NCI-H1092 (cell line): Measurements from ENCODE around the gene NKD1.

Experiments
- DNase-seq: peaks from one replicate; lab custom pipeline; 2025; lab: John Stamatoyannopoulos, UW

The NKD1 gene

DNA sequence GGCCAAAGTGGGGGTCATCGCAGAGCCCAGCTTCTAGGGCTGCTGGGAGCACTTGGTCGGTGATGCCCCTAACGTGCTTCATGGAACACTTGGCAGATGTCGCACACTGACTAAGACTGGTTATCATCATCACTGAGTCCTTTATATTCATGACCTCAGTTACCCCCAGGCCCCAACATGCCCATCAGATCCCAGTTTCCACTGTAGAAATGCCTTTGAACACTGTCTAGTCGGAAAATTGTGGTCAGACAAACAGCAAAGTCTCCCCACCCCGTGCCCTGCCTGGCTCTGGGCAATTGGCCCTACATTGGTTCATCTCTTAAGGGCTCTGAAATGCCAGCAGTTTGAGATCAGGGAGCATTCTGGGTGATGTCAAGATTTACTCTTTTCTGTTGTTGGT, 51.3 kb downstream of the NKD1 start:
- no peak for DNase-seq

DNA sequence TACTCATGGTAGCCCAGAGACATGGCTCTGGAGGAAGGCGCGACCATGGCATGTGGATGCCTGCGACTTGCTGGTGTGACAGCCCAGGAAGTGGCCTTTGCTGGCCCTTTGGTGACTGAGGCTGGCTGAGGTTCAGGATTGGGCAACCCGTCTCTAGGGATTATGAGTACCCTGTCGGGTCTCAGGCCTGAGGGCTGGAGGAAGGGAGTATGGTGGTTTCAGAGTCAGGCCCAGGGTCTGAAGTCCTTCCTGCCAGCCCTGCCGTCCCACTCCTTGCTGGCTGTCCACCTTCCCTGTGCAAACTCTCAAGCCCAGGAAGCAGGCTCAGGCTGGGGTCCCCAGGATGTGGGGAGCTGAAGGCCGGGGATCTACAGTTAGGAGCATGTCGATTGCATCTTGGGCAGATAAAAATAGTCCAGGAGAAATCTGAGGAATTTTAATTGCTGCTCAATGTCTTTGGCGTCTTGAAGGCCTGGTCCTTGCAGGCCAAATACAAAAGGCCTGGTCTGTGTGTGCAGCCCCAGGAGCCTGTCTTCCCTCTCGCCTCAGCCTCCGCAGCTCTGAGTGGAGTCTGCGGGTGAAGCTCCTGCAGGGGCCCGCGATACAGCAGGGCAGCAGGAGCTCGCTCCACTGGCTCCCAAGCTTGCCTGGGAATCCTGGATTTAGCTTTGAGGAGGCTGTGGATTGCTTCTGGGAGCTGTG, 52.5 kb downstream of the NKD1 start:
- no peak for DNase-seq

DNA sequence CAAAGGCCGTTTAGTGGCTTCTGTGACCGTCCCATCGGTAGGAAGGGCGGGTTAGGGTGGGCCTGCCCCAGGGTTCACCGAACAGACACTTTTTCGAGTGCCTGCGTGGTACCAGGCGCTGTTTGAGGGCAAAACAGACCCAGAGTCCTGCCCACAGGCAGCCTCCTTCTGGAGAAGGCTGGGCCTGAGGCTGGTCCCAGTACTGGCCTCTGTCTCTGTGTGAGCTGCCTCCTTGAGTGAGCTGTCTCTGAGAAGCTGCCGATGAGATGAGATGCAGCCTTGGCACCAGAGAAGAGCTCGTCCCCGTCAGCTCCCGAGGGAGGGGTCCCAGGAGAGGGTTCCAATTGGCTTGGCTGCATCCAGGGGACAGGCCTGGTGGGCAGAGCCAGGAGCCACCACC, 53.1 kb downstream of the NKD1 start:
- no peak for DNase-seq

DNA sequence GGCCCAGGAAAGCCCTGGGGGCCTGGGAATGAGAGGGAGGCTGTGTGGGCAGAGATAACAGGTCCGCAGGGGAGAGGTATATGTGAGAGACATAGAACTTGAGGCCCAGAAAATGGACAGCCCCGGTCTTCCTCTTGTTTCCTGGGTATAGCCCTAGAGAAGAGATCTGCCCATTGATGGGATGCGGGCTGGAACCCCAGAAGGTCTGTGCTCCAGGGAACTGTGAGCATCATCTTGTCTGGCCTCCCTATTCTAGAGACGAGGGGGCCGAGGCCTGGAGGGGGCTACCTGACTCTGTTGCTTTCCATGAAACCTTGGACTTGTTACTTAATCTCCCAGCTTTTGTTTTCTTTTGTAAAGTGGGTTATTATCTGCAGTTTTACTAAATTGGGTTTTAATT, 53.9 kb downstream of the NKD1 start:
- no peak for DNase-seq

DNA sequence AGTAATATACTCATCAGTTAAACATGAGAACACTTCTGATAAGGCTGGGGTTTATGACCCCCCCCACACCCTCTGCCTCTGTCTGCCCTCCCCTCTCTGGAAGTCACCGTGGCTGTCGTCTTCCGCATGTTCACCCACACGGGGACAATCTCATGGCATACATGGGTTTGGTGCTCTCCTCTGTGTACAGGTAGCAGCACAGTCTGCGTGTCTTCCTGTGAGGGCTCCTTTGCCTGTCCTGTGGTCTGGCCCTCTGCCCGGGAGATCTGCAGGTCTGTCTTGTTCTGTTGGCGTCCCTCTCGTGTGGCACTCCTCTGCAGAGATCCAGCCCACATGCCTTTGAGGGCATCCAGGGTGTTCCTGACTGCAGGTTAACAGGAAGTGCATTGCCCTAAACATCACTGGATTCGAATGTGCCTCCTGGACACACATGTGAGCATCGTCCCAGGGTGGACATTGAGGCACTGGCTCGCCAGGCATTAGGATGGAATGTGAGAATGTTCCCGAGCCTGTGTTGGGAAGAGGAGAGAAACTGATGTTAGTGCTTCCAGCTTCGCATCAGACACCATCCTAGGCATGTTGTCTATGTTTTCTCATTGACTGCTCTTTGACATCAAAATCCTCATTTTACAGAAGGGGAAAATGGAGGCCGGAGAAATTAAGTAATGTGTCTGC, 54.5 kb downstream of the NKD1 start:
- DNase-seq, result no peak

DNA sequence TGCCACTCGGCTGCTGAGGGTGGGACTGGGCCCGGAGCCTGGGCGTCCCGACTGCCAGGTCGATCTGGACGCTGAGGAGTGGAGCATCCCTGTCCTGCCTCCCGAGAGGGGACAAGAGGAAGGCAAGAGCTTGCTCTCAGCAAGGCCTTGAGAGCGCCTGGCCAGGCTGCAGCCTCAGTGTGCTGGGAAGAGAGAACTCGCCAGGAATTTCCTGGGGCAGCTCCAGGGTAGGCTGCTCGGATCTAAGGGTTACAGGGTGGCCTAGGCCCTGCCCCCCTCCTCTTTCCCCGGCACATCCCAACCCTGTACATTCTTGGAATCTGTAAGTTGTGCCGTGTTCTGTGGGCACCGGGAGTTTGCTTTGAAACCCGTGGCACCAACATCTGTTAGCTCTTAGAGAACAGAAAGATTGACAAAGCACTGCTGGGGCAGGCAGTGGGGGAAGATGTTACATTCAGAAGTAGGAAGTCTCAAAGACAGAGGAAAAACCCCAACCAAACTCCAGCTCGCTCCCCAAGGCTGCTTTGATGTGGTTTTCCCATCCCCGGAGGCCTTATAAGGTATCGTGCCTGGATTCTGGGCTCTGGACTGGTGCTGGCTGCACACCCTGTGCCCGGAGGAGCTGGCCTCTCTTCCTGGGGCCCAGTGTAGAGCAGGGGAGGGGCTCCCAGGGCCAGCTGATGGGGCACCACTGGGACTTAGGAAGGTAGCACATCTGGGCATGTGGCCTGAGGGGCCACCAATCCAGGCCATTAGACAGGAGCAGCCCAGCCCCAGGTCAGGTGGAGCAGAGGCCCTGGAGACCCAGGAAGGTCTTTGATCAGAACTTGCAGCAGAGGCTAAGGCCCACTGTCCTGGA, 55.2 kb downstream of the NKD1 start:
- no peak for DNase-seq

DNA sequence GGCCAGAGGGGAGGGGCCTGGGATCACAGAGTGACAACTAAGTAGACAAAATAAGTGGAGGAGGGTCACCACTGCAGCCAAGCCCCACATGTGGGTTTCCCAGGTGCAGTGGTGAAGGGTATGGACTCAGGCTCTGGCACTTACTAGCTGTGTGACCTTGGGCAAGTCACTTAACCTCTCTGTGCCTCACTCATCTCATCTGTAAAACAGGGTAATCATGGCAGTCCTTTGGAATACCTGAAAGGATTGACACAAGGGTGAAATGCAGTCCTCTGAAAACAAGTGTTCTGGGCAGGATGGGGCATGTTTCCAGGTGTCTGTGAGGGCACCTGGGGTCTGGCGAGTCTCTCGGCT, 55.8 kb downstream of the NKD1 start:
- no peak for DNase-seq

DNA sequence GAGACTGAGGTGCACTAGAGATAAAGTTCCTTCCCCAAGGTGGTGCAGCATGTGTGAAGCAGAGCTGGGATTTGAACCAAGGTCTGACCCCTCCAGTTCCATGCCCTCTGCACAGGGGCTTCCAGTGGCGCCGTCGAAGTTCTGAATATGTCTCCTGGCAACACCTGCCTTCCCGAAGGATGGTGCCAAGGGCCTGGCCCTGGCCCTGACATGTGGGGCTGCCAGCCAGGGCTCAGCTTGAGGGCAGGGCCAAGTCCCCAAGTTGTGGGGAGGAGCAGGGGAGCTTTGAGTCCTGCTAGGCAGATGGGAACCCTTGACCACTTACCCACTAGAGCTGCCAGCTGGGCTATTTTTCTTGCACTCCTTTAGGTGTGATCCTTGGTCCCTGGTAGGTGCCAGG, 56.4 kb downstream of the NKD1 start:
- DNase-seq, result no peak

DNA sequence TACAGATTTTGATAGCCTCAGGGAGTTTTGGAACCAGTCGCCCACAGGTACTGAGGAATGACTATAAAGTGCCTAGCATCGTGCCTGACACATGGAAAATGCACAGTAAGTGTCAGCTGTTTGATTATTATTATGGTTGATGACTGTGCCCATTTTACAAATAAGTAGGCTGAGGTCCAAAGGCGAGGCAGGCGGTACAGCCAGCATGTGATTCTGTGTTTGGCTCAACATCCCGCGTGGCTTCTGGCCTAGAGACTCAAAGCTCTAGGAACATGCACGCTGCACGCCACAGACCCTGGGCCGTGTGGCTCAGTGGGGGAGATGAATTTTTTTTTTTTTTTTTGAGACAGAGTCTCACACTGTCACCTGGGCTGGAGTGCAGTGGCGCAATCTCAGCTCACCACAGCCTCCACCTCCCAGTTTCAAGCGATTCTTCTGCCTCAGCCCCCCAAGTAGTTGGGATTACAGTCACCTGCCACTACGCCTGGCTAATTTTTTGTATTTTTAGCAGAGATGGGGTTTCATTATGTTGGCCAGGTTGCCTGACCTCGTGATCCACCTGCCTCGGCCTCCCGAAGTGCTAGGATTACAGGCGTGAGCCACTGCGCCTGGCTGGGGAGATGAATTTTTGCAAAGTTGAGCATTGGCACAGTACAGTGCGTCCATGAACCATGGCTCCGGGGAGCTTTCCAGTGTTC, 57.7 kb downstream of the NKD1 start:
- DNase-seq, result no peak

DNA sequence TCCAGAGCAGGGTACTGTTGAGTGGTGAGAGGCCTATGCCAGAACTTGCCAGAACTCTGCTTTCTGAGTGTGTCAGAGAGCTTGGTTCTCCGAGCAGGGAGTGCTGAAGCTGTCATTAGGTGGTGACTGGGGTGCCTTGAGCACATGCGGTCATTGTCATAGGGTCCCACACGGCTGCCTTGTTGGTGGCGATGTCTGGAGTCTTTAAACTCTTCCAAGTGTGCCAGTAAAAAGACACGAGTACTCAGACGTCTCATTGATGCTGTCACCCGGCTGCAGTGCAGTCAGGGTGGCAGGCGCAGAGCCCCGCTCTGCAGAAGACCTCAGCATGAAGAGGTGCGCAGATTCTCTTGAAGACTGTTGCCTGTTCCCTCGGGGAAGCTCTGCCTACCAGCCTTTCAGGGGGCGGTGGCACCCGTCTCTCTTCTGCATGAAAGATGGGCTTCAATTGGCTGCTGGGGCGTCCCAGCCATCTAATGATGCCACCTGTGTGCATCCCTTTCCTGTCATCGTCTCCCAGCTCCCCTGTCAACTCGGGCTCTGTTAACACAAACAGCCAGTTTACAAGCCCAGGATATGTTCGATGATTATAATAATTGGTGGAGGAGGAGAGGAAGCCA, 58.3 kb downstream of the NKD1 start:
- DNase-seq, result no peak

DNA sequence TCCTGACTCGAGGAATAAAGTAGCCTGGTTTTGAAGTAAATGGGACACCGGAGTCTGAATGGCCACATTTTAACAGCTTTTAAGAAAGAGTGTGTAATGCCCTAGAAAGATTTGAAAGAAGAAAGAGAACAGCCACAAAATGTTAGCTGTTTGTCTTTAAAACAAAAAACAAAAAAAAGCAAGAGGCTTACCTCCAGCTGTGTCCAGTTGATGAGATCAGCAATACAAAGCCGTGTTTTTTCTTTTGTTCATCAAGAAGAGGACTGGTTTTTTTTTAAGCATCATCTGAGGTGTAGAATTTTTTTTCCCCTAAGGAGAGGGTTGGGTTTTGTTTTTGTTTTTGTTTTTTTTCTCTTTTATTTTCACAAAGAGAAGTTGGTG, 58.8 kb downstream of the NKD1 start:
- no peak for DNase-seq

DNA sequence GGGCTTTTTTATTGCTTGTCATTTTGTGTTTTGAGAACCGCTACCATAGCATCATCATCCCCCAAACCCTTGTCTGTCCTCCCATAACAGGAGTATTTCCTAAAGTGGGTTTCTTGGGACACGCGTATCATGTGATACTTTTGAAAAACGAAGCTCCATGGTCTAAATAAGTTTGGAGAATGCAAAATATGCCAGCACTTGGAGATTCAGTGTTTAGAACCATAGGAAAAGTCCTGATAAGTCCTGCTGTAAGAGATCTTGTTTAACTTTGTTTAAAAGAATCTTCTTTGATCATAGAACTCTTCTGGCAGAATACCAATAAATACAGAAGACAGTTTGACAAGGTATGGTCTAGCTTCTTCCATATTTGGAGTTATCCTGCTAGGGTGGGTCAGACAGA, 59.3 kb downstream of the NKD1 start:
- no peak for DNase-seq

DNA sequence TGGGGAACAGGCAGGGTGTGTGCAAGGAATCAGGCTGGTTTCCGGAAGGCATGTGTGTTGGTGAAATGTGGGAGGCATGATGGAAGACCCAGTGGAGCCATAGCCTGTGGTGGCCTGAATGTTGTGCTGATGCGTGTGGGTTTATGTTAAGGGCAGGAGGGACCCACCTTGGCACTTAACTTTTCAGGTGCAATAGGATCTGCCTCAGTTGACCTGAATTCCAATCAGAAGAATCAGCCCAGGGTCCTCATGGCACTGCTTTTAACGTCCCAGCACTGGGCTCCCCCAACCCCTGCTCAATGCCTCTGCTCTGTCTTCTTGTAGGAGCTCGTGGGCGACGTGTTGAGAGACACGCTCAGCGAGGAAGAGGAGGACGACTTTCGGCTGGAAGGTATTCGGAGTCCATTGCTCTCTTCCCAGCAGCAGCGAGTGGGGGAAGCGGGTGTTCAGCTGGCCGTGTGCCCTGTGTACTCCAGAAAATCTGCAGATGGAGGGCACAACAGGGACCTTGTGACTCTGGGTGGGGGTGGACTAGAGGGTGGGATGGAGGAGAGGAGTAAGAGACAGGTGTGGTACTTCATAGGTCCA, 59.9 kb downstream of the NKD1 start:
- no peak for DNase-seq

DNA sequence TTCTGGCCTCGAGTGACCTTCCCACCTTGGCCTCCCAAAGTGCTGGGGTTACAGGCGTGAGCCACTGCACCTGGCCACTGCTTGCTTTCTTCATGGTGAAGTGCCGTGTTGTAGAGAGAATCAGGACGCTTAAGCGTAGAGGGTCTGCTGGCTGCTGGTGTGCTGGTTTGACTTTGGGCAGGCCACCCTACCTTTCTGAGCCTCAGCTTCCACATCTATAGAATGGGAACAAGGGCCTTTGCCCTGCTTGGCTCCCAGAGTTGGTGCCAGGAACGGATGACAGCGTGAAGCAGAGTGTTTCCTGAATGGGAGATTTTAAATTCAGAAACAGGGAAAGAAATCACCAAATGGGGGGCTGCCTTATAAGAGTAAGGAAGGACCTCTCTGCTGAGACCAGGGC, 60.9 kb downstream of the NKD1 start:
- no peak for DNase-seq

DNA sequence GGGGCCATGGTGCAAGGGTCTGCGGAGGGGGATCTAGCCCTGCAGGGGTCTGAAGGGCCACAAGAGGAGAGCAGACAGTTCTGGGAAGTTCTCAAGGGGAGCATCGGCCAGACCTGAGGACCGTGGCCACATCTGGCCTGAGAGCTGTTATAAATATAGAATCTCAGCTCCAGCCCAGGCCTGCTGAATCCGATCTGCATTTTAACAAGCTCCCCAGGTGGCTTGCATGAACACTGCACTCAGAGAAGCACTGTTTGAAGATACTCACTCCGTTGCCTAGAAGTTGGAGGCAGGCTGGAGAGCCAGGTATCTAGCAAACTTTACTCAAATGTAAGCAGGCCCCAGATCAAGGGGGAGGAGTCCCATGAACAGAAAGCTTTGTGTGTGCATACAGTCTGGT, 61.3 kb downstream of the NKD1 start:
- no peak for DNase-seq

DNA sequence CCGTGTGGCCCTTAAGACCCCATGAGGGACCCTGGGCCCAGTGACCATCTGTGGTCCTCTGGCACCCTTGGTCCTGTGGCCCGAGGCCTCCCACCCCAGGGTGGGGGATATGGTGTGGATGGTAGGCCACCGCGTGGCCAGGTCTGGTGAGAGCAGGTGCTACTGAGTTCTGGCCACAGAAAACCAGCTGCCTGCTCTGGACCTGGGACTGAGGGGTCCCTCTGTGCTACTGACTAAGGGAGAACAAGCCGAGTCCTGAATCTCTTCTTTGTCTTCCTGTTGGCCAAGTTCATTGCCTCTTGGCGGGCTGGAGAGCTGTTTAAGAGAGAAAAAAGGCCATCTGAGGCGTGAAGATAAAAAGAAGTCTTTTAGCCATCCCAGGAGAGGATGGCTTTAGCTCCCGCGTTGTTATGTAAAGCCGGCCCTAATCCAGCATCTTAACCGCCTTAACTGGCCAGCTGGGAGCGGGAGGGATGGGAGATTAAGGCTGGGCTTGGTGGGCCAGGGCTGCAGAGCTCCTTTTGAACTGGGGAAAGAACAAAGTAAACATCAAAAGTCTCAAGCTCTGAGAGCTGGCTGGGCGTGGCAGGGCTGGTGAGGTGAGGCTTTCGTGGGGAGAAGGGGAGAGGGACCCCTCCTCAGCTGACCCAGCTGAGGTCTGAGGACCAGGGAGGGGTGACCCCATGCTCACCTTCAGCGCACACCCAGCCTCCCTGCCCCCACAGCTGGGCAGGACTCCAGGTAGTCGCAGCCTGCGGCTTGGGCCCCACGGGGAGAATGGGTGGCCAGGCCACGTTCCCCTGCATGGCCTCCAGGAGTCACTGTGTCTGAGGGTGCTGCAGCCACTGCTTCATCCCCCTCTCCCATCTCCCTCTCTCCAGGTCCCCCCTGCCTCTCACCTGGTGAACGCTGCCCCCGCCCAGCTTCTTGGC, 62.4 kb downstream of the NKD1 start:
- no peak for DNase-seq

DNA sequence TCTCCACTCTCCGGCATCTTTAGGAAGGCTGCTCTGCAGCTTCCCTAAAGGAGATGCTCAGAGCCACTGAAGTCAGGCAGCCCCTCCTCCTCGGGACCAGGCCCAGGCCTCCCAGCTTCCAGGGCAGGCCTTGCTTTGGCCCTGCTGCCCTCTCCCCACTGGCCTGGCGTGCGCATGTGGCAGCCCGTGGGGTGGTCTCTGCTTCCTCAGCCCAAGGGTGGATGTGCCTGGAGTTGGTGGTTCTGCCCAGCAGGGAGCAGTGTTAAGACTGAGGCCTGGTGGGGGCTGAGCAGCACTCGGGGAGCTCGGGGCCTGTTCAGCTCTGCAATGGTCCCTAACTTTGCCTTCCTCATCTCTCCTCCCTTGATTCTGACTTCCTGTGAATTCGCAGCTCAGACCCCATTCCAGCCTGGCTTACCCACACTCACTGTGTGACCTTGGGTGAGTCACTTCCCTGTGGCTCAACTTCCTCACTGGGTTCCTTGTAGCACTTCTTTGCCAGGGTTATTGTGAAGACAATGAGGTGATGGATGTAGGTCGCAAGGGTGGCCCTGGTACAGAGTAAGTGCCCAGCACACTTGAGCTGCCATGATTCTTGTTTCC, 63.2 kb downstream of the NKD1 start:
- DNase-seq, result no peak

DNA sequence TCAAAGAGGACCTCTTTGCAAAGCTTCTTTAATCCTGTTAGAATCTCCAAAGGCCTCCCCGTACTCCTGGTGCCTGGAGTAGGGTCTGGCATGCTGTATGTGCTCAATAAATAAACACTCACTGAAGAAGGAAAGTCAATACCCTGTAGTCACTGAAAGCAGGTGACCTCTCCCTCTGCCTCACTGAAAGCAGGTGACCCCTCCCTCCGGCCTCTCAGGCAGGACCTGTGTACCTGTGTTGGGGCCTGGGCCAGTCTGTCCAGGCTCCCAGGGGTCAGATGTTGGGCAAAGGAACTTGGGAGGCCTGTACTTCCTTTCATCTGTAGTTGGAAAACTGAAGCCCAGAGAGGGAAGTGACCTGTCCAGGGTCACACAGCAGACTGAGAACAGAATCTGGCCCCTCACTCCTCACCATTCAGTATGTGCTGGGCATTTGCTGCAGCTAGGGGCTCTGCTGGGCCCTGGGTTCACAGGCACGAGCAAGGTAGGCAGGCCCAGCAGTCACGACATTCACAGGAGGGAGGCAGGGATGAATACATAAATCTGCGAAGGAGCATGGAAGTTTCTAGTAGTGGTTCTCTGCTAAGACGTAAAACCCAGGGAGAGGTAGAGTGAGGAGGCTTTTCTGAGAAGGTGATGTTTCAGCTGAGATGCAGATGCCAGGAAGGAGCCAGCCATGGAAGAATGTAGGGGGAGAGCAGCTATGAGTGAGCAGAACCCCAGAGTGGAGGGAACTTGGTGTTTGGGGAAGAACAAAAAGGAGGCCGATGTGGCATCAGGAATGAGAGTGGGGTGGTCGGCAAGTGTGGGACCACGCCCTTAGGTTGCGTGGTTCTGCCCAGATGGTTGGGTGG, 64.0 kb downstream of the NKD1 start:
- no peak for DNase-seq

DNA sequence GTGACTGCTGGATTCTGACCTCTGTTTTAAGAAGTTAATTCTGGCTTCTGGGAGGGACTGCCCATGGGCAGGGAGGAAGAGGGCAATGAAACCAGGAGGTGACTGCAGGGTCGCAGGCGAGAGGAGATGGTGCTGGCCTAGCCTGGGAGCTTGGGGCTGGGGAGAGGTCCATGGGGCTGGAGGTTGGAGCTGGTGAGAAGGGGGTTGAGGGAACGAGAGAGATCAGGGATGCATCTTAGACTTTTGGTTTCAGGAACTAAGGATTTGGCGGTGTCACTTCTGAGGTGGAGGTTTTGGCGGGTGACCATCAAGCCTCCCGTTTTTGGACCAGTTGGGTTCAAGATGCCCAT, 64.6 kb downstream of the NKD1 start:
- DNase-seq, result no peak
